ENCODE results near the gene LDB2. TPM values are rescaled to one million over a fixed set of nuclear protein-coding genes. Genes with fewer than 3 reads are reported as not detected.

LDB2 gene
- total and polyA plus RNA-seq, 2 donors (not counting 1 experiment from before 2014, with no cell fraction given) = 41.6 to 78.3 TPM

- no peaks in the 10 kb centered on the region for H3K79me2 ChIP-seq (ENCODE audit: control insufficient read depth, insufficient read depth, low read length)
- no peaks in the 10 kb centered on the region for H3K9me3 ChIP-seq (ENCODE audit: control insufficient read depth, insufficient read depth, low read depth, low read length)
- no peak overlapping the region for H3K9ac ChIP-seq (ENCODE audit: insufficient read depth, low read length)
- no peaks in the 10 kb centered on the region for H4K20me1 ChIP-seq (ENCODE audit: control insufficient read depth, extremely low read depth, insufficient read depth, low read length)
- no peak overlapping the region for H3K4me3 ChIP-seq (replicated peaks in 1 of 4; ENCODE audit: control extremely low read depth in 1 of 4, insufficient read depth in 1 of 4, low read depth in 3 of 4, low read length in 4 of 4)
- peak in 1 of 2 donors; percentile 68 for DNase-seq (ENCODE audit: low read depth in 2 of 2)
- TF ChIP-seq, protein P1, sequence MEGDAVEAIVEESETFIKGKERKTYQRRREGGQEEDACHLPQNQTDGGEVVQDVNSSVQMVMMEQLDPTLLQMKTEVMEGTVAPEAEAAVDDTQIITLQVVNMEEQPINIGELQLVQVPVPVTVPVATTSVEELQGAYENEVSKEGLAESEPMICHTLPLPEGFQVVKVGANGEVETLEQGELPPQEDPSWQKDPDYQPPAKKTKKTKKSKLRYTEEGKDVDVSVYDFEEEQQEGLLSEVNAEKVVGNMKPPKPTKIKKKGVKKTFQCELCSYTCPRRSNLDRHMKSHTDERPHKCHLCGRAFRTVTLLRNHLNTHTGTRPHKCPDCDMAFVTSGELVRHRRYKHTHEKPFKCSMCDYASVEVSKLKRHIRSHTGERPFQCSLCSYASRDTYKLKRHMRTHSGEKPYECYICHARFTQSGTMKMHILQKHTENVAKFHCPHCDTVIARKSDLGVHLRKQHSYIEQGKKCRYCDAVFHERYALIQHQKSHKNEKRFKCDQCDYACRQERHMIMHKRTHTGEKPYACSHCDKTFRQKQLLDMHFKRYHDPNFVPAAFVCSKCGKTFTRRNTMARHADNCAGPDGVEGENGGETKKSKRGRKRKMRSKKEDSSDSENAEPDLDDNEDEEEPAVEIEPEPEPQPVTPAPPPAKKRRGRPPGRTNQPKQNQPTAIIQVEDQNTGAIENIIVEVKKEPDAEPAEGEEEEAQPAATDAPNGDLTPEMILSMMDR (conservative IDR thresholded peaks at IDR 0.05 in 1 of 2, IDR thresholded peaks at IDR 0.05 in 1 of 2; ENCODE audit: low read depth in 1 of 2, low read length in 2 of 2) = no peak
- TF ChIP-seq EZH2 (IDR thresholded peaks at IDR 0.05; ENCODE audit: low read length, missing control alignments) = no peak
- H3K27ac ChIP-seq (ENCODE audit: insufficient read depth, low read length) = no peak overlapping the region
- no peak overlapping the region for H3K4me2 ChIP-seq (ENCODE audit: extremely low read depth, insufficient read depth, low read length)
- H3K27me3 ChIP-seq (ENCODE audit: control insufficient read depth, insufficient read depth, low read length) = peaks cover 2% of the 10 kb centered on the region
- H3K4me1 ChIP-seq (ENCODE audit: control insufficient read depth, extremely low read depth, insufficient read depth, low read length) = no peaks in the 10 kb centered on the region
- H2AFZ ChIP-seq (ENCODE audit: low read length) = no peak overlapping the region
- H3K36me3 ChIP-seq (ENCODE audit: control insufficient read depth, insufficient read depth, low read length) = no peaks in the 10 kb centered on the region
Observed at GRCh38 chr4:16457944-16458343, 440.5 kb downstream of the LDB2 start.
